Measurements from ENCODE around the gene PLAU.
"Not testable (repeated sequence)": the region's sequence is repeated elsewhere in the genome, so short reads cannot be mapped to it uniquely, and the experiment has no call there.

GRCh38 chr10:73930630-73931327, 19.8 kb downstream of the PLAU start:
- not testable (repeated sequence) for TF ChIP-seq CTCF (IDR thresholded peaks at IDR 0.05; ENCODE audit: low read depth, low read length, poor library complexity, severe bottlenecking); EZH2phosphoT487 (IDR thresholded peaks at IDR 0.05; ENCODE audit: borderline replicate concordance, low read length)

Data from DOHH2 (cell line).